Non-pigmented ciliary epithelial cell (primary cell): ENCODE data around the gene GPR89B.
"Not testable (repeated sequence)": the region's sequence is repeated elsewhere in the genome, so short reads cannot be mapped to it uniquely, and the experiment has no call there.

Experiments
- DNase-seq: peaks from one replicate; pipeline ENCODE4 v3.0.0-alpha.2; 2010; ENCODE audit warnings: low read depth

GPR89B gene

GRCh38 chr1:148032690-148033089 is 104.5 kb downstream of the GPR89B start:
- DNase-seq: not testable (repeated sequence)

GRCh38 chr1:148033147-148033546 is 104.9 kb downstream of the GPR89B start:
- DNase-seq: not testable (repeated sequence)

- DNase-seq: not testable (repeated sequence)
Measured at GRCh38 chr1:148037850-148038461, 109.7 kb downstream of the GPR89B start.

- peak; percentile 87 for DNase-seq
Measured at GRCh38 chr1:148038462-148039333, 110.5 kb downstream of the GPR89B start.
